Fibroblast of the aortic adventitia (primary cell): ENCODE data around the gene CELF4. TPM values are rescaled to one million over a fixed set of nuclear protein-coding genes. Genes with fewer than 3 reads are reported as not detected.

Experiments used
- DNase-seq: peaks from one replicate; pipeline ENCODE4 v3.0.0-alpha.2; 2010; ENCODE audit warnings: low read depth
- H3K4me3 ChIP-seq: 2 replicates; pipeline ENCODE4 v1.5.1; 2011; ENCODE audit warnings: low read depth, mild to moderate bottlenecking, control low read depth, low read length, moderate library complexity
- CTCF ChIP-seq: IDR thresholded peaks from 2 replicates; pipeline ENCODE4 v1.5.1; 2011; ENCODE audit warnings: mild to moderate bottlenecking, low read length, control low read depth, inconsistent platforms; ENCODE audit not compliant: insufficient read depth
- total RNA-seq: library from RNA; depleted of rRNA; stranded (reverse); fragments of >200 nt; gene quantifications from 2 replicates; pipeline ENCODE4 v1.2.3, GENCODE V29; 2012; ENCODE audit warnings: low replicate concordance

The CELF4 gene
- total RNA-seq, 1 donor = not detected

- no peak for DNase-seq
- no peak overlapping the region for H3K4me3 ChIP-seq
- TF ChIP-seq CTCF = no peak
These were observed 222.1 kb downstream of the CELF4 start for GRCh38 chr18:37343542-37343851.

- no peak overlapping the region for H3K4me3 ChIP-seq
- no peak for TF ChIP-seq CTCF
- DNase-seq = no peak
These were observed 224.0 kb downstream of the CELF4 start for GRCh38 chr18:37341473-37342086.

- DNase-seq = no peak
- no peak for TF ChIP-seq CTCF
- H3K4me3 ChIP-seq = no peak overlapping the region
These were observed 224.6 kb downstream of the CELF4 start for GRCh38 chr18:37341016-37341415.

- H3K4me3 ChIP-seq = no peak overlapping the region
- no peak for DNase-seq
- no peak for TF ChIP-seq CTCF
These were observed 225.8 kb downstream of the CELF4 start for GRCh38 chr18:37339701-37340215.

GRCh38 chr18:37336568-37337285, 228.9 kb downstream of the CELF4 start:
- no peak for TF ChIP-seq CTCF
- H3K4me3 ChIP-seq = no peak overlapping the region
- no peak for DNase-seq

- no peak overlapping the region for H3K4me3 ChIP-seq
- no peak for DNase-seq
- TF ChIP-seq CTCF = peak; percentile 19
These were observed 230.2 kb downstream of the CELF4 start for GRCh38 chr18:37335409-37335736.
